HCT116 (cell line): Measurements from ENCODE around the gene CPA4. TPM values are rescaled to one million over a fixed set of nuclear protein-coding genes. Genes with fewer than 3 reads are reported as not detected.

Experiments used
- ATAC-seq: fragments of 200-7000 bp; cut with Tn5 transposase; 2 replicates; pipeline ENCODE4 v1.9.1; 2020; ENCODE audit warnings: mild to moderate bottlenecking, moderate library complexity
- Bru-seq: library from RNA; stranded (reverse); fragments of 400-500 nt; gene quantifications from one replicate; lab custom pipeline; 2021; lab: Mats Ljungman, UMichigan
- BruChase-seq, 2 experiments: library from RNA; stranded (reverse); fragments of 400-500 nt; gene quantifications; one replicate each; lab custom pipeline; 2021; lab: Mats Ljungman, UMichigan
- BruUV-seq: library from RNA; stranded (reverse); fragments of 400-500 nt; replicated peaks from 2 replicates; lab custom pipeline; 2021; lab: Mats Ljungman, UMichigan
- CTCF ChIA-PET: fragments of 300-600 bp; sonication (Branson Sonifier 250); formaldehyde crosslinking; loops from one replicate; lab custom pipeline; 2021; ENCODE audit warnings: antibody characterized with exemption; lab: Charles Lee
- POLR2A ChIA-PET: fragments of 300-600, 350-600 bp; sonication (Branson Sonifier 250); formaldehyde crosslinking; loops from one replicate; lab custom pipeline; 2021; ENCODE audit warnings: antibody characterized with exemption; lab: Charles Lee
- RAD21 ChIA-PET, 2 experiments: fragments of 300-600 bp; sonication (Branson Sonifier 250); formaldehyde crosslinking; loops; one replicate each; lab custom pipeline; 2023; ENCODE audit warnings: low total read pairs in 2 of 2; ENCODE audit not compliant: uncharacterized antibody in 2 of 2, unreplicated experiment in 2 of 2, low non-redundant PET in 1 of 2; lab: Charles Lee
- DNase-seq: peaks from one replicate; pipeline ENCODE4 v3.0.0-alpha.2; 2010; ENCODE audit warnings: low read depth, low spot score
- H2AFZ ChIP-seq: fragments of 200-600 bp; shearing (Covaris generic), sonication (generic); 2 replicates; pipeline ENCODE4 v1.6.1; 2017; ENCODE audit warnings: low read depth, mixed run types, mixed read lengths, antibody characterized with exemption, low read length; ENCODE audit not compliant: poor library complexity, severe bottlenecking
- H3K27ac ChIP-seq: 2 replicates; pipeline ENCODE4 v1.5.1; 2012; ENCODE audit warnings: low read depth, low read length
- H3K27me3 ChIP-seq: fragments of 200-600 bp; sonication (generic); 2 replicates; pipeline ENCODE4 v1.6.1; 2016; ENCODE audit warnings: mixed run types, low read length, mixed read lengths; ENCODE audit not compliant: insufficient read depth
- H3K36me3 ChIP-seq, 2 experiments: fragments of 200-500 bp in 1 of 2; fragments of 200-600 bp in 1 of 2; sonication (Bioruptor generic) in 1 of 2; sonication (generic) in 1 of 2; 2 replicates each; pipeline versions ENCODE4 v1.5.1 to v1.6.1; 2014 to 2016; ENCODE audit warnings: low read length in 2 of 2, inconsistent platforms in 1 of 2, mixed read lengths in 1 of 2, mixed run types in 1 of 2; ENCODE audit not compliant: insufficient read depth in 2 of 2, control insufficient read depth in 1 of 2
- H3K4me1 ChIP-seq, 2 experiments: fragments of 200-600 bp in 1 of 2; sonication (generic) in 1 of 2; 2 replicates each; pipeline versions ENCODE4 v1.5.1 to v1.6.1; 2012 to 2017; ENCODE audit warnings: low read length in 2 of 2, inconsistent platforms in 1 of 2, mild to moderate bottlenecking in 1 of 2, mixed read lengths in 1 of 2, mixed run types in 1 of 2, moderate library complexity in 1 of 2; ENCODE audit not compliant: insufficient read depth in 2 of 2, control insufficient read depth in 1 of 2
- H3K4me2 ChIP-seq: fragments of 200-600 bp; sonication (generic); 2 replicates; pipeline ENCODE4 v1.6.1; 2017; ENCODE audit warnings: mixed run types, low read length, mixed read lengths
- H3K4me3 ChIP-seq, 2 experiments: fragments of 200-600 bp in 1 of 2; sonication (generic) in 1 of 2; replicated peaks in 1 of 2; 2 replicates each; pipeline ENCODE4 v1.5.1; 2011 to 2016; ENCODE audit warnings: low read length in 2 of 2, control low read depth in 1 of 2, low read depth in 1 of 2, mild to moderate bottlenecking in 1 of 2, mixed read lengths in 1 of 2, mixed run types in 1 of 2
- H3K79me2 ChIP-seq: fragments of 200-600 bp; sonication (generic); 2 replicates; pipeline ENCODE4 v1.6.1; 2017; ENCODE audit warnings: mild to moderate bottlenecking, mixed run types, low read length, moderate library complexity, mixed read lengths; ENCODE audit not compliant: insufficient read depth
- H3K9ac ChIP-seq: fragments of 200-600 bp; sonication (generic); 2 replicates; pipeline ENCODE4 v1.6.1; 2016; ENCODE audit warnings: low read length, mixed read lengths
- H3K9me2 ChIP-seq: fragments of 200-600 bp; sonication (generic), shearing (Covaris generic); 2 replicates; pipeline ENCODE4 v1.6.1; 2017; ENCODE audit warnings: mixed run types, mild to moderate bottlenecking, moderate library complexity; ENCODE audit not compliant: insufficient read depth
- H3K9me3 ChIP-seq, 2 experiments: fragments of 200-500 bp in 1 of 2; fragments of 200-600 bp in 1 of 2; sonication (Bioruptor generic) in 1 of 2; sonication (generic) in 1 of 2; 2 replicates each; pipeline ENCODE4 v1.6.1; 2014 to 2017; ENCODE audit warnings: low read length in 2 of 2, mixed read lengths in 2 of 2, inconsistent platforms in 1 of 2, low read depth in 1 of 2, mild to moderate bottlenecking in 1 of 2, mixed run types in 1 of 2, moderate library complexity in 1 of 2; ENCODE audit not compliant: control insufficient read depth in 1 of 2, insufficient read depth in 1 of 2
- H4K20me1 ChIP-seq: fragments of 200-600 bp; sonication (generic), shearing (Covaris generic); 2 replicates; pipeline ENCODE4 v1.6.1; 2017; ENCODE audit warnings: mixed run types, mild to moderate bottlenecking, moderate library complexity; ENCODE audit not compliant: insufficient read depth
- EGR1 ChIP-seq: IDR thresholded peaks from 2 replicates; pipeline ENCODE4 v1.6.1; 2012; ENCODE audit warnings: low read depth
- EZH2 ChIP-seq: fragments of 200-600 bp; sonication (generic); IDR thresholded peaks from 2 replicates; pipeline ENCODE4 v1.6.1; 2017; ENCODE audit warnings: antibody characterized with exemption, mixed run types
- SP1 ChIP-seq: IDR thresholded peaks from 2 replicates; pipeline ENCODE4 v1.6.1; 2012; ENCODE audit warnings: low read depth
- TCF7L2 ChIP-seq: IDR thresholded peaks from 2 replicates; pipeline ENCODE4 v1.7.0; 2011; ENCODE audit warnings: borderline replicate concordance, inconsistent platforms; ENCODE audit not compliant: insufficient read depth, insufficient read length; ENCODE audit errors: extremely low read depth
- YY1 ChIP-seq: IDR thresholded peaks from 2 replicates; pipeline ENCODE4 v1.6.1; 2011; ENCODE audit warnings: low read length, low read depth, moderate library complexity, mild to moderate bottlenecking; ENCODE audit not compliant: insufficient replicate concordance; ENCODE audit errors: extremely low read depth
- ZFX ChIP-seq: fragments of 450-650 bp; IDR thresholded peaks from 2 replicates; pipeline ENCODE4 v1.6.1; 2017
- ZNF274 ChIP-seq: fragments of 200-500 bp; sonication (Bioruptor generic); IDR thresholded peaks from 2 replicates; pipeline ENCODE4 v1.6.1; 2014; ENCODE audit warnings: mild to moderate bottlenecking, low read depth, low read length, inconsistent platforms
- intact Hi-C: fragments of 100-400 bp; cut with micrococcal nuclease; formaldehyde crosslinking; loops from 2 replicates; pipeline ENCODE4 v1.10.0; 2022
- long read RNA-seq: library from polyadenylated mRNA; unstranded; transcript quantifications from one replicate; pipeline ENCODE4 v2.0.0, GENCODE V29; 2021; ENCODE audit not compliant: unreplicated experiment
- polyA plus RNA-seq: library from polyadenylated mRNA; unstranded; fragments of >200 nt; gene quantifications from 2 replicates; pipeline ENCODE4 v1.2.1, GENCODE V29; 2012; ENCODE audit warnings: missing spikeins
- total RNA-seq: library from RNA; stranded (reverse); gene quantifications from one replicate; pipeline ENCODE4 v1.2.1, GENCODE V29; 2021; ENCODE audit not compliant: unreplicated experiment
- TF ChIP-seq, protein P1 (sequence below), 3 experiments: fragments of 200-600 bp in 1 of 3; sonication (generic) in 1 of 3; IDR thresholded peaks in 2 of 3; conservative IDR thresholded peaks in 1 of 3; 2 replicates each; pipeline ENCODE4 v1.5.1; 2012 to 2017; ENCODE audit warnings: low read depth in 2 of 3, low read length in 2 of 3, antibody characterized with exemption in 1 of 3, borderline replicate concordance in 1 of 3, control low read depth in 1 of 3, mild to moderate bottlenecking in 1 of 3, mixed read lengths in 1 of 3, mixed run types in 1 of 3, moderate library complexity in 1 of 3; ENCODE audit not compliant: insufficient read depth in 1 of 3
- TF ChIP-seq, protein P2 (sequence below): IDR thresholded peaks from 2 replicates; pipeline ENCODE4 v1.6.1; 2012
- TF ChIP-seq, protein P3 (sequence below): IDR thresholded peaks from 2 replicates; pipeline ENCODE4 v1.6.1; 2012
- TF ChIP-seq, protein P4 (sequence below): IDR thresholded peaks from 2 replicates; pipeline ENCODE4 v1.6.1; 2011; ENCODE audit warnings: mild to moderate bottlenecking, low read length, moderate library complexity; ENCODE audit not compliant: insufficient replicate concordance; ENCODE audit errors: extremely low read depth
- TF ChIP-seq, protein P5 (sequence below): IDR thresholded peaks from 2 replicates; pipeline ENCODE4 v1.6.1; 2012; ENCODE audit warnings: low read depth

CPA4 gene, protein sequence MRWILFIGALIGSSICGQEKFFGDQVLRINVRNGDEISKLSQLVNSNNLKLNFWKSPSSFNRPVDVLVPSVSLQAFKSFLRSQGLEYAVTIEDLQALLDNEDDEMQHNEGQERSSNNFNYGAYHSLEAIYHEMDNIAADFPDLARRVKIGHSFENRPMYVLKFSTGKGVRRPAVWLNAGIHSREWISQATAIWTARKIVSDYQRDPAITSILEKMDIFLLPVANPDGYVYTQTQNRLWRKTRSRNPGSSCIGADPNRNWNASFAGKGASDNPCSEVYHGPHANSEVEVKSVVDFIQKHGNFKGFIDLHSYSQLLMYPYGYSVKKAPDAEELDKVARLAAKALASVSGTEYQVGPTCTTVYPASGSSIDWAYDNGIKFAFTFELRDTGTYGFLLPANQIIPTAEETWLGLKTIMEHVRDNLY
- 38.7 TPM for total RNA-seq
- polyA plus RNA-seq, result 12.6 and 21.5 TPM in 2 replicates
- Bru-seq, nascent RNA, result percentile 76 among the genes with signal in this experiment
- BruChase-seq, experiment 1, labeled RNA remaining after a 6-hour chase, result percentile 88 among the genes with signal in this experiment
- BruChase-seq, experiment 2, labeled RNA remaining after a 2-hour chase, result percentile 56 among the genes with signal in this experiment
- long read RNA-seq, transcript CPA4-212 (11 exons, 2,817 nt), result major isoform, 15 of 31 reads
- long read RNA-seq, partial matches to known transcripts, result 10 of 31 reads
- long read RNA-seq, other reads (novel, unspliced or antisense), result 6 of 31 reads

DNA sequence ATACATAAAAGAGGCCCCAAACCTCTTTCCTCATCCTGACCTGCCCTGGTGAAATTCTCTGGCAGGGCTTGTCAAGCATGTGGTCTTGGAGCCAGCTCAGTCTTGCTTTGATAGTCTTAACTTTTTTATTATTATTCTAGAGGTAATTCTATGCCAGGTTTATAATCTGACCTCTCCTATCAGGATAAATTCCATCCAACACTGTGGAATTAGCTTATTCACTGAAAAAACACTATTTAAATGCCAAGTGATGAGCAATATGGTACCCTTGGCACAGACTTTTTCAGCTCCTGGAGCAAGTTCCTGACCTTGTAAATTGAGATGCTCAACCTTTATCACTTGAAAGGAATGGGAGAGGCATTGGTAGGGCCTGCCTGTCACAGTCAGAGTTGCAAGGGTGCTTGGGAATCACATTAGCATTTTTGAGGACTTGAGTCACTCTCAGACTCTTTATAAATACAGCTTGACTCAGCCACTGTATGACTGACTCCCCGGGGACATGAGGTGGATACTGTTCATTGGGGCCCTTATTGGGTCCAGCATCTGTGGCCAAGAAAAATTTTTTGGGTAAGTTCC lies at the start of gene CPA4:
CPA4 (plus strand) TSS at position 480 of the 576 bp plus-strand sequence; CDS start at position 500, 20 bp downstream.
- intact Hi-C loops, result loop anchor here (5.0 kb wide), 1 partner anchor 65 kb away; no protein-coding TSS in a partner anchor
- Histone ChIP-seq H3K4me2 (peak within 1 kb of the TSS; percentile 55), H3K4me1 (peaks cover 41 to 76% of the 10 kb centered on the region in 2 experiments), H3K4me3 (peak within 1 kb of the TSS in 1 of 2 experiments; percentile 14; a peak in 1 of 4 replicates), H3K79me2 (no peaks in the 10 kb centered on the region), H2AFZ (no peak within 1 kb of the TSS), H3K36me3 (peaks cover 0 to 6% of the 10 kb centered on the region in 2 experiments; a peak in 1 of 4 replicates), H3K9me3 (no peaks in the 10 kb centered on the region; a peak in 1 of 4 replicates), H3K9ac (peak within 1 kb of the TSS; percentile 19; the same call in 1 of the 2 replicates), H3K27ac (peak within 1 kb of the TSS; percentile 69; the same call in 1 of the 2 replicates), H4K20me1 (no peaks in the 10 kb centered on the region), H3K9me2 (no peaks in the 10 kb centered on the region), H3K27me3 (no peaks in the 10 kb centered on the region)
- ChIA-PET POLR2A (interaction anchor here (1.3 to 2.5 kb wide), 3 partner anchors 10 to 34 kb away, joined by 3 to 15 read pairs (median 5); no protein-coding TSS in a partner anchor), RAD21 (interaction anchor here in 1 of 2 experiments (0.7 kb wide), 1 partner anchor 63 kb away, joined by 3 read pairs; no protein-coding TSS in a partner anchor), CTCF (no interaction called here)
- DNase-seq (peak; percentile 91), ATAC-seq (peak; percentile 80)
- no TSS peak for BruUV-seq
- TF ChIP-seq SP1 (peak; percentile 89), EGR1 (0 out of 2 replicates have a peak, but pooled peaks have one; percentile 13), ZNF274 (no peak), YY1 (no peak), TCF7L2 (no peak), ZFX (no peak), EZH2 (no peak)
- TF ChIP-seq, protein P1, sequence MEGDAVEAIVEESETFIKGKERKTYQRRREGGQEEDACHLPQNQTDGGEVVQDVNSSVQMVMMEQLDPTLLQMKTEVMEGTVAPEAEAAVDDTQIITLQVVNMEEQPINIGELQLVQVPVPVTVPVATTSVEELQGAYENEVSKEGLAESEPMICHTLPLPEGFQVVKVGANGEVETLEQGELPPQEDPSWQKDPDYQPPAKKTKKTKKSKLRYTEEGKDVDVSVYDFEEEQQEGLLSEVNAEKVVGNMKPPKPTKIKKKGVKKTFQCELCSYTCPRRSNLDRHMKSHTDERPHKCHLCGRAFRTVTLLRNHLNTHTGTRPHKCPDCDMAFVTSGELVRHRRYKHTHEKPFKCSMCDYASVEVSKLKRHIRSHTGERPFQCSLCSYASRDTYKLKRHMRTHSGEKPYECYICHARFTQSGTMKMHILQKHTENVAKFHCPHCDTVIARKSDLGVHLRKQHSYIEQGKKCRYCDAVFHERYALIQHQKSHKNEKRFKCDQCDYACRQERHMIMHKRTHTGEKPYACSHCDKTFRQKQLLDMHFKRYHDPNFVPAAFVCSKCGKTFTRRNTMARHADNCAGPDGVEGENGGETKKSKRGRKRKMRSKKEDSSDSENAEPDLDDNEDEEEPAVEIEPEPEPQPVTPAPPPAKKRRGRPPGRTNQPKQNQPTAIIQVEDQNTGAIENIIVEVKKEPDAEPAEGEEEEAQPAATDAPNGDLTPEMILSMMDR (IDR thresholded peaks at IDR 0.05 in 2 of 3, conservative IDR thresholded peaks at IDR 0.05 in 1 of 3; ENCODE audit: borderline replicate concordance in 1 of 3, insufficient read depth in 1 of 3, low read depth in 2 of 3, low read length in 2 of 3), result no peak
- TF ChIP-seq, protein P2, sequence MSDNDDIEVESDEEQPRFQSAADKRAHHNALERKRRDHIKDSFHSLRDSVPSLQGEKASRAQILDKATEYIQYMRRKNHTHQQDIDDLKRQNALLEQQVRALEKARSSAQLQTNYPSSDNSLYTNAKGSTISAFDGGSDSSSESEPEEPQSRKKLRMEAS, result peak; percentile 55; the same call in 1 of the 2 replicates
- TF ChIP-seq, protein P3, sequence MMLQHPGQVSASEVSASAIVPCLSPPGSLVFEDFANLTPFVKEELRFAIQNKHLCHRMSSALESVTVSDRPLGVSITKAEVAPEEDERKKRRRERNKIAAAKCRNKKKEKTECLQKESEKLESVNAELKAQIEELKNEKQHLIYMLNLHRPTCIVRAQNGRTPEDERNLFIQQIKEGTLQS, result no peak; the same call in 1 of the 2 replicates
- TF ChIP-seq, protein P4, sequence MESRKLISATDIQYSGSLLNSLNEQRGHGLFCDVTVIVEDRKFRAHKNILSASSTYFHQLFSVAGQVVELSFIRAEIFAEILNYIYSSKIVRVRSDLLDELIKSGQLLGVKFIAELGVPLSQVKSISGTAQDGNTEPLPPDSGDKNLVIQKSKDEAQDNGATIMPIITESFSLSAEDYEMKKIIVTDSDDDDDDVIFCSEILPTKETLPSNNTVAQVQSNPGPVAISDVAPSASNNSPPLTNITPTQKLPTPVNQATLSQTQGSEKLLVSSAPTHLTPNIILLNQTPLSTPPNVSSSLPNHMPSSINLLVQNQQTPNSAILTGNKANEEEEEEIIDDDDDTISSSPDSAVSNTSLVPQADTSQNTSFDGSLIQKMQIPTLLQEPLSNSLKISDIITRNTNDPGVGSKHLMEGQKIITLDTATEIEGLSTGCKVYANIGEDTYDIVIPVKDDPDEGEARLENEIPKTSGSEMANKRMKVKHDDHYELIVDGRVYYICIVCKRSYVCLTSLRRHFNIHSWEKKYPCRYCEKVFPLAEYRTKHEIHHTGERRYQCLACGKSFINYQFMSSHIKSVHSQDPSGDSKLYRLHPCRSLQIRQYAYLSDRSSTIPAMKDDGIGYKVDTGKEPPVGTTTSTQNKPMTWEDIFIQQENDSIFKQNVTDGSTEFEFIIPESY, result peak; percentile 31
- TF ChIP-seq, protein P5, sequence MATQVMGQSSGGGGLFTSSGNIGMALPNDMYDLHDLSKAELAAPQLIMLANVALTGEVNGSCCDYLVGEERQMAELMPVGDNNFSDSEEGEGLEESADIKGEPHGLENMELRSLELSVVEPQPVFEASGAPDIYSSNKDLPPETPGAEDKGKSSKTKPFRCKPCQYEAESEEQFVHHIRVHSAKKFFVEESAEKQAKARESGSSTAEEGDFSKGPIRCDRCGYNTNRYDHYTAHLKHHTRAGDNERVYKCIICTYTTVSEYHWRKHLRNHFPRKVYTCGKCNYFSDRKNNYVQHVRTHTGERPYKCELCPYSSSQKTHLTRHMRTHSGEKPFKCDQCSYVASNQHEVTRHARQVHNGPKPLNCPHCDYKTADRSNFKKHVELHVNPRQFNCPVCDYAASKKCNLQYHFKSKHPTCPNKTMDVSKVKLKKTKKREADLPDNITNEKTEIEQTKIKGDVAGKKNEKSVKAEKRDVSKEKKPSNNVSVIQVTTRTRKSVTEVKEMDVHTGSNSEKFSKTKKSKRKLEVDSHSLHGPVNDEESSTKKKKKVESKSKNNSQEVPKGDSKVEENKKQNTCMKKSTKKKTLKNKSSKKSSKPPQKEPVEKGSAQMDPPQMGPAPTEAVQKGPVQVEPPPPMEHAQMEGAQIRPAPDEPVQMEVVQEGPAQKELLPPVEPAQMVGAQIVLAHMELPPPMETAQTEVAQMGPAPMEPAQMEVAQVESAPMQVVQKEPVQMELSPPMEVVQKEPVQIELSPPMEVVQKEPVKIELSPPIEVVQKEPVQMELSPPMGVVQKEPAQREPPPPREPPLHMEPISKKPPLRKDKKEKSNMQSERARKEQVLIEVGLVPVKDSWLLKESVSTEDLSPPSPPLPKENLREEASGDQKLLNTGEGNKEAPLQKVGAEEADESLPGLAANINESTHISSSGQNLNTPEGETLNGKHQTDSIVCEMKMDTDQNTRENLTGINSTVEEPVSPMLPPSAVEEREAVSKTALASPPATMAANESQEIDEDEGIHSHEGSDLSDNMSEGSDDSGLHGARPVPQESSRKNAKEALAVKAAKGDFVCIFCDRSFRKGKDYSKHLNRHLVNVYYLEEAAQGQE, result no peak
